ENCODE data around the gene PARN.

DNA sequence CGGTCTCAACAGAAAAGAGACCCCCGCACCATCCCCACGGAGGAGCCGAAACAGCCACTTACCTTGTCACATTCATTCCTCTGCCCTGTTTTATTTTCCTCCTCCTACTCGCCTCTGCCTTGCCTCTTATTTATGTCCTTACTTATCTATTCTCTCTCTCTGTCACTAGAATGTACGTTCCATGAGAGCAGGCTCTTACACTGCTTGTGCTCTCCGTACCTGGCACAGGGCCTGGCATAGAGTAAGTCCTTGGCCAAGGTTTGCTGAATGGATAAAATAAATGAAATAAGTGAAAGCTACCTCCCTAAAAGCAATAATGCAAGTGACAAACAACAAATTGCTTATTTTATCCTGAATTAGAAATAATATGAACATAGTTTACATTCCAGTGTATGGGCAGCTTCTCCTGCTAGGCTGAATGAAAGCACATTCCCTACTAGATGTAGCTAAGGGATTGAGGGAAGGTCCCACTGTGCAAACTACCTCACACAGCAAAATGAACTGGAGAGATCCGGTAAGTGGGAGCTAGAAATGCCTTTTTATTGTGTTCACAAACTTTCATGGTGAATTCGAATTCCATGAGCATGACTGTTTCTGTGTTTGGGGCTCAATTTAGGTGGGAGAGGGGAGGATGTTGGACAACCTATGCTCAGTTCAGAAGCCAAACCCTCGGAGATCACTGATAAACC is 173.1 kb downstream of the PARN start:
- TF ChIP-seq POLR2A (IDR thresholded peaks at IDR 0.05), result no peak
- TF ChIP-seq, protein P1, sequence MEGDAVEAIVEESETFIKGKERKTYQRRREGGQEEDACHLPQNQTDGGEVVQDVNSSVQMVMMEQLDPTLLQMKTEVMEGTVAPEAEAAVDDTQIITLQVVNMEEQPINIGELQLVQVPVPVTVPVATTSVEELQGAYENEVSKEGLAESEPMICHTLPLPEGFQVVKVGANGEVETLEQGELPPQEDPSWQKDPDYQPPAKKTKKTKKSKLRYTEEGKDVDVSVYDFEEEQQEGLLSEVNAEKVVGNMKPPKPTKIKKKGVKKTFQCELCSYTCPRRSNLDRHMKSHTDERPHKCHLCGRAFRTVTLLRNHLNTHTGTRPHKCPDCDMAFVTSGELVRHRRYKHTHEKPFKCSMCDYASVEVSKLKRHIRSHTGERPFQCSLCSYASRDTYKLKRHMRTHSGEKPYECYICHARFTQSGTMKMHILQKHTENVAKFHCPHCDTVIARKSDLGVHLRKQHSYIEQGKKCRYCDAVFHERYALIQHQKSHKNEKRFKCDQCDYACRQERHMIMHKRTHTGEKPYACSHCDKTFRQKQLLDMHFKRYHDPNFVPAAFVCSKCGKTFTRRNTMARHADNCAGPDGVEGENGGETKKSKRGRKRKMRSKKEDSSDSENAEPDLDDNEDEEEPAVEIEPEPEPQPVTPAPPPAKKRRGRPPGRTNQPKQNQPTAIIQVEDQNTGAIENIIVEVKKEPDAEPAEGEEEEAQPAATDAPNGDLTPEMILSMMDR (IDR thresholded peaks at IDR 0.05), result no peak
